Esophagus muscularis mucosa (tissue), 4 donors: Measurements from ENCODE around the gene POFUT1. TPM values are rescaled to one million over a fixed set of nuclear protein-coding genes. Genes with fewer than 3 reads are reported as not detected.
"Not testable (repeated sequence)": the region's sequence is repeated elsewhere in the genome, so short reads cannot be mapped to it uniquely, and the experiment has no call there.

Experiments used
- DNase-seq: peaks from one replicate; pipeline ENCODE4 v3.0.0-alpha.2; 2017; ENCODE audit errors: extremely low spot score
- H3K27ac ChIP-seq, 4 donors: fragments of 200-600 bp; sonication (generic); replicated peaks in 1 of 4; 1 replicate in 3 of 4; 2 replicates in 1 of 4; pipeline ENCODE4 v1.5.1; 2016 to 2019; ENCODE audit warnings: mild to moderate bottlenecking in 1 of 4
- H3K27me3 ChIP-seq, 4 donors: fragments of 200-600 bp; sonication (generic); one replicate each; pipeline versions ENCODE4 v1.5.1 to v1.6.0; 2016 to 2019
- H3K36me3 ChIP-seq, 4 donors: fragments of 200-600 bp; sonication (generic); one replicate each; pipeline ENCODE4 v1.5.1; 2016 to 2019
- H3K4me1 ChIP-seq, 4 donors: fragments of 200-600 bp; sonication (generic); one replicate each; pipeline ENCODE4 v1.5.1; 2016 to 2019
- H3K4me3 ChIP-seq, 4 donors: fragments of 200-600 bp; sonication (generic); 1 replicate in 2 of 4; 2 replicates in 2 of 4; pipeline ENCODE4 v1.5.1; 2016 to 2019; ENCODE audit warnings: mild to moderate bottlenecking in 4 of 4, moderate library complexity in 1 of 4
- H3K9me3 ChIP-seq, 4 donors: fragments of 200-600 bp; sonication (generic); 1 replicate in 3 of 4; 2 replicates in 1 of 4; pipeline ENCODE4 v1.5.1; 2016 to 2019
- EP300 ChIP-seq: sonication (generic); formaldehyde crosslinking; IDR thresholded peaks from one replicate; pipeline ENCODE4 v1.6.1; 2017; ENCODE audit warnings: antibody characterized with exemption
- POLR2A ChIP-seq: fragments of 450-650 bp; IDR thresholded peaks from one replicate; pipeline ENCODE4 v1.6.1; 2017; ENCODE audit warnings: antibody characterized with exemption, moderate library complexity, mild to moderate bottlenecking, low read depth
- POLR2AphosphoS5 ChIP-seq, 2 donors: sonication (generic); formaldehyde crosslinking; IDR thresholded peaks; one replicate each; pipeline ENCODE4 v1.6.1; 2017; ENCODE audit warnings: antibody characterized with exemption in 2 of 2
- WGBS: methylation state at CpG from one replicate; pipeline ENCODE4 v1.1.5; 2018; 5-methylcytosine and 5-hydroxymethylcytosine counted together
- intact Hi-C: fragments of 100-400 bp; cut with DNase I; formaldehyde crosslinking; loops from one replicate; pipeline ENCODE4 v1.15.1; 2023
- total RNA-seq, 4 donors: library from RNA; depleted of rRNA; stranded (reverse); fragments of >200 nt; gene quantifications; one replicate each; pipeline versions ENCODE4 v1.1.0 to v1.2.1, GENCODE V29; 2016
- TF ChIP-seq, protein P1 (sequence below), 3 experiments: fragments of 200-600 bp in 2 of 3; fragments of 450-650 bp in 1 of 3; sonication (generic) in 2 of 3; IDR thresholded peaks; one replicate each; pipeline ENCODE4 v1.5.1; 2017 to 2019; ENCODE audit warnings: antibody characterized with exemption in 3 of 3, mild to moderate bottlenecking in 2 of 3, moderate library complexity in 1 of 3

The POFUT1 gene
- total RNA-seq, 4 donors from 2014 or later, result 21.7 to 31.9 (median 29.8) TPM

DNA sequence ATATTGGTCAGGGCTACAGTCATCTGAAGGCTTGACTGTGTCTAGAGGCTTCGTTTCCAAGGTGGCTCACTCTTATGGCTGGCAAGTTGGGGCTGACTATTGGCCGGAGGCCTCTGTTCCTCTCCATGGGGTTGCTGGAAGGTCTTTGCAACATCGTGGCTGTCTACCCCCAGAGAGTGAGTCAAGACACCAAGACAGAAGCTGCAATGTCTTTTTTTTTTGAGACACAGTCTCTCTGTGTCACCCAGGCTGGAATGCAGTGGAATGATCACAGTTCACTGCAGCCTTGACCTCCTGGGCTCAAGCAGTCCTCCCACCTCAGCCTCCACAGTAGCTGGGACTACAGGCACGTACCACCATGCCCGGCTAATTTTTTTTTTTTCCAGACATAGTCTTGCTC lies 40.4 kb downstream of the POFUT1 start:
- Histone ChIP-seq H3K4me1 (no peaks in the 10 kb centered on the region), H3K9me3 (no peaks in the 10 kb centered on the region), H3K27me3 (no peaks in the 10 kb centered on the region), H3K36me3 (no peaks in the 10 kb centered on the region), H3K4me3 (no peak overlapping the region), H3K27ac (no peak overlapping the region)
- TF ChIP-seq, protein P1, sequence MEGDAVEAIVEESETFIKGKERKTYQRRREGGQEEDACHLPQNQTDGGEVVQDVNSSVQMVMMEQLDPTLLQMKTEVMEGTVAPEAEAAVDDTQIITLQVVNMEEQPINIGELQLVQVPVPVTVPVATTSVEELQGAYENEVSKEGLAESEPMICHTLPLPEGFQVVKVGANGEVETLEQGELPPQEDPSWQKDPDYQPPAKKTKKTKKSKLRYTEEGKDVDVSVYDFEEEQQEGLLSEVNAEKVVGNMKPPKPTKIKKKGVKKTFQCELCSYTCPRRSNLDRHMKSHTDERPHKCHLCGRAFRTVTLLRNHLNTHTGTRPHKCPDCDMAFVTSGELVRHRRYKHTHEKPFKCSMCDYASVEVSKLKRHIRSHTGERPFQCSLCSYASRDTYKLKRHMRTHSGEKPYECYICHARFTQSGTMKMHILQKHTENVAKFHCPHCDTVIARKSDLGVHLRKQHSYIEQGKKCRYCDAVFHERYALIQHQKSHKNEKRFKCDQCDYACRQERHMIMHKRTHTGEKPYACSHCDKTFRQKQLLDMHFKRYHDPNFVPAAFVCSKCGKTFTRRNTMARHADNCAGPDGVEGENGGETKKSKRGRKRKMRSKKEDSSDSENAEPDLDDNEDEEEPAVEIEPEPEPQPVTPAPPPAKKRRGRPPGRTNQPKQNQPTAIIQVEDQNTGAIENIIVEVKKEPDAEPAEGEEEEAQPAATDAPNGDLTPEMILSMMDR (IDR thresholded peaks at IDR 0.05), result no peak
- no peak for TF ChIP-seq EP300
- no peak for TF ChIP-seq POLR2AphosphoS5 (IDR thresholded peaks at IDR 0.05)
- no peak for TF ChIP-seq POLR2A
- no peak for DNase-seq
- 84% methylated on average over 5 of the region's 5 CpGs for WGBS
- intact Hi-C loops, result no loop called here

- H3K4me1 ChIP-seq, result no peaks in the 10 kb centered on the region
- no peak for DNase-seq
- no peaks in the 10 kb centered on the region for H3K27me3 ChIP-seq
- H3K36me3 ChIP-seq, result no peaks in the 10 kb centered on the region
- intact Hi-C loops, result no loop called here
- H3K9me3 ChIP-seq, result no peaks in the 10 kb centered on the region
- no peak for TF ChIP-seq POLR2A
- TF ChIP-seq POLR2AphosphoS5 (IDR thresholded peaks at IDR 0.05), result no peak
- no peak for TF ChIP-seq EP300
- TF ChIP-seq, protein P1 (IDR thresholded peaks at IDR 0.05), result no peak
- no peak overlapping the region for H3K4me3 ChIP-seq
- no peak overlapping the region for H3K27ac ChIP-seq
- WGBS, result 82% methylated on average over 9 of the region's 9 CpGs
Measured at GRCh38 chr20:32249030-32249738, 41.5 kb downstream of the POFUT1 start.

GRCh38 chr20:32251470-32251869 lies 43.8 kb downstream of the POFUT1 start:
- 75% methylated on average over 3 of the region's 3 CpGs for WGBS
- Histone ChIP-seq H3K27me3 (no peaks in the 10 kb centered on the region), H3K4me1 (no peaks in the 10 kb centered on the region), H3K27ac (no peak overlapping the region), H3K9me3 (no peaks in the 10 kb centered on the region), H3K4me3 (no peak overlapping the region), H3K36me3 (no peaks in the 10 kb centered on the region)
- TF ChIP-seq POLR2A (no peak), POLR2AphosphoS5 (IDR thresholded peaks at IDR 0.05) (no peak), EP300 (no peak)
- TF ChIP-seq, protein P1 (IDR thresholded peaks at IDR 0.05), result no peak
- intact Hi-C loops, result no loop called here
- no peak for DNase-seq

- TF ChIP-seq, protein P1 (IDR thresholded peaks at IDR 0.05), result no peak
- TF ChIP-seq EP300 (no peak), POLR2AphosphoS5 (IDR thresholded peaks at IDR 0.05) (no peak), POLR2A (no peak)
- no peak for DNase-seq
- Histone ChIP-seq H3K4me3 (no peak overlapping the region), H3K27ac (no peak overlapping the region), H3K36me3 (no peaks in the 10 kb centered on the region), H3K27me3 (no peaks in the 10 kb centered on the region), H3K9me3 (no peaks in the 10 kb centered on the region), H3K4me1 (no peaks in the 10 kb centered on the region)
- 93% methylated on average over 6 of the region's 6 CpGs for WGBS
- intact Hi-C loops, result no loop called here
Measured at GRCh38 chr20:32252189-32252588, 44.5 kb downstream of the POFUT1 start.

DNA sequence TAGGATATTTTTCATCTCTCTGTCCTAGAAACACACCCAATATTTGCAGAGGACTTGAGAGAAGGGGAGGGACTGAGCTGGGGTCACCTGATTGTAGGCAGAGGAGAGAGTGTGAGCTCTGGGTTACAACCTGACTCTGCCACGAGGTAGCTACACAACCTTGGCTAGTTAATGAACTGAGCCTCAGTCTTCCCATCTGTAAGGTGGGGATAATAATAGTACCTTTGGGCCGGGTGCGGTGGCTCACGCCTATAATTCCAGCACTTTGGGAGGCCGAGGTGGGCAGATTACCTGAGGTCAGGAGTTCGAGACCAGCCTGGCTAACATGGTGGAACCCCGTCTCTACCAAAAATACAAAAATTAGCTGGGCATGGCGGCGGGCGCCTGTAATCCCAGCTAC lies 53.3 kb downstream of the POFUT1 start:
- H3K4me3 ChIP-seq, H3K27me3 ChIP-seq, intact Hi-C loops, H3K36me3 ChIP-seq, DNase-seq, H3K27ac ChIP-seq, H3K4me1 ChIP-seq, H3K9me3 ChIP-seq: not testable (repeated sequence)
- WGBS, result 92% methylated on average over 10 of the region's 10 CpGs
